Measurements from ENCODE around the gene U2AF2. TPM values are rescaled to one million over a fixed set of nuclear protein-coding genes. Genes with fewer than 3 reads are reported as not detected.

Gene U2AF2
- polyA plus RNA-seq, 1 of the 3 experiments (the other 2 are of a cell fraction) = 321 TPM

DNA sequence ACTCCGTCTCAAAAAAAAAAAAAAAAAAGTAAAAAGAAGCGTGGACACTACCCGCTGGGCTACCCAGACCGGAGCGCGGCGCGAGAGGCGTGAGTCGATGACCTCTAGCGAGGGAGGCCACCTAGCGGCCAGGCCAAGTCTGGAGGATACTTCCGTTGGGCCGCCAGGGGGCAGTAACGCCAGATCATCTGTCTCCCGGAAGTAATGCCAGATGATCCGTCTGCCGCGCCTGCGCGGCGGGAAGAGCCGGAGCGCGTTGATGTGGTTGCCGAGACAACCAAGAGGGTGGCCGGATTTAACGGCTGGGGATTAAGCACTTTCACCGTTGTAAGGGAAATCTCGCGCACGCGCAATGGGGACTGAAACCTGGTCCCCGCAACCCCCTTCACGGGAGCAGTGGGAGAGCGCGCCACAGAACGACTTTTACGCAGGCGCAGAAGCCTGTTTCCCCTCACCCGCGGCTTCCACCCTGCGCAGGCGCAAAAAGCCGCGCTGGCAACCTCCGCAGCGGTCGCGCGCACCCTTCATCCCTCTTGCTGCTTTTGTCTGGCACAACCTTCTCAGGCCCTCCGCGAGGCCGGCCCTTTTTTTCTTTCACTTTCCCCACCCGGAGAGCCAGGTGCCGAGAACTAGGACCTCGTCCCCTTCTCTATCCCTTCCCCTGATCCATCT lies 1.0 kb upstream of the U2AF2 start (continued):
- TF ChIP-seq, protein P1, sequence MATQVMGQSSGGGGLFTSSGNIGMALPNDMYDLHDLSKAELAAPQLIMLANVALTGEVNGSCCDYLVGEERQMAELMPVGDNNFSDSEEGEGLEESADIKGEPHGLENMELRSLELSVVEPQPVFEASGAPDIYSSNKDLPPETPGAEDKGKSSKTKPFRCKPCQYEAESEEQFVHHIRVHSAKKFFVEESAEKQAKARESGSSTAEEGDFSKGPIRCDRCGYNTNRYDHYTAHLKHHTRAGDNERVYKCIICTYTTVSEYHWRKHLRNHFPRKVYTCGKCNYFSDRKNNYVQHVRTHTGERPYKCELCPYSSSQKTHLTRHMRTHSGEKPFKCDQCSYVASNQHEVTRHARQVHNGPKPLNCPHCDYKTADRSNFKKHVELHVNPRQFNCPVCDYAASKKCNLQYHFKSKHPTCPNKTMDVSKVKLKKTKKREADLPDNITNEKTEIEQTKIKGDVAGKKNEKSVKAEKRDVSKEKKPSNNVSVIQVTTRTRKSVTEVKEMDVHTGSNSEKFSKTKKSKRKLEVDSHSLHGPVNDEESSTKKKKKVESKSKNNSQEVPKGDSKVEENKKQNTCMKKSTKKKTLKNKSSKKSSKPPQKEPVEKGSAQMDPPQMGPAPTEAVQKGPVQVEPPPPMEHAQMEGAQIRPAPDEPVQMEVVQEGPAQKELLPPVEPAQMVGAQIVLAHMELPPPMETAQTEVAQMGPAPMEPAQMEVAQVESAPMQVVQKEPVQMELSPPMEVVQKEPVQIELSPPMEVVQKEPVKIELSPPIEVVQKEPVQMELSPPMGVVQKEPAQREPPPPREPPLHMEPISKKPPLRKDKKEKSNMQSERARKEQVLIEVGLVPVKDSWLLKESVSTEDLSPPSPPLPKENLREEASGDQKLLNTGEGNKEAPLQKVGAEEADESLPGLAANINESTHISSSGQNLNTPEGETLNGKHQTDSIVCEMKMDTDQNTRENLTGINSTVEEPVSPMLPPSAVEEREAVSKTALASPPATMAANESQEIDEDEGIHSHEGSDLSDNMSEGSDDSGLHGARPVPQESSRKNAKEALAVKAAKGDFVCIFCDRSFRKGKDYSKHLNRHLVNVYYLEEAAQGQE (IDR thresholded peaks at IDR 0.05; ENCODE audit: low read depth, low read length) = no peak
- TF ChIP-seq, protein P2, sequence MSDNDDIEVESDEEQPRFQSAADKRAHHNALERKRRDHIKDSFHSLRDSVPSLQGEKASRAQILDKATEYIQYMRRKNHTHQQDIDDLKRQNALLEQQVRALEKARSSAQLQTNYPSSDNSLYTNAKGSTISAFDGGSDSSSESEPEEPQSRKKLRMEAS (IDR thresholded peaks at IDR 0.05; ENCODE audit: low read depth) = peak; percentile 80
- TF ChIP-seq GABPA (IDR thresholded peaks at IDR 0.05; ENCODE audit: low read depth) (peak; percentile 81), ELF1 (IDR thresholded peaks at IDR 0.05) (peak; percentile 99)

DNA sequence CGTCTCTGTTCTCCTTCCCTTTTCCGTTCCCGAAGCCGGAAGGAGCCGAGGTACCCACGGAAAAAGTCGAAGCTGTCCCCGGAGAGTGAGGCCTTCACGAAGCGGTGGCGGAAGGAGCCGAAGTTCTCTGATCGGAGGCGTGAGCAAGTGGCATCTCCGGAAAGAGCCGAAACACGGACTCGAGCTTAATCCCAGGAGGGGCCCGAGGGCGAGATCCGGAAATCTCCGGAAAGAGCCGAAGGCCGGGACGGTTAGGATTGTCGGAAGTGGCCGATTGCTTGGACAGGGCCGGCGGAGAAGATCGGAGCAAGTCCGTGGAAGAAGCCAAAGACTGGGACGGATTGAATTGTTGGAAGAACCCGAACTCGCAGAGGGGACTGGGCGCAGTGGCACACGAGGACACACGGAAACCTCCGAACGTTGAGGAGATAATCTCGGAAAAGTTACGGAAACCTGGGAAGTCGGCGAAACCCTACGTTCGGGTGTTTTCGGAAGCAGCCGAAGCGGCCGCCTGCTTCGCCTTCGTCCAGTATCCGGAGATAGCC lies 440 bp upstream of the U2AF2 start:
- TF ChIP-seq SIN3A (IDR thresholded peaks at IDR 0.05; ENCODE audit: borderline replicate concordance, low read depth, low read length) = no peak
- peak; percentile 52; the same call in 1 of the 2 replicates for TF ChIP-seq ELF1 (IDR thresholded peaks at IDR 0.05)
- TF ChIP-seq GATA2 (CRISPR knock-in tag; IDR thresholded peaks at IDR 0.05) = no peak
- no peak for TF ChIP-seq USF2 (IDR thresholded peaks at IDR 0.05; ENCODE audit: borderline replicate concordance, low read depth, low read length)
- TF ChIP-seq NRF1 (IDR thresholded peaks at IDR 0.05; ENCODE audit: low read depth, low read length) = no peak
- TF ChIP-seq RAD21 (IDR thresholded peaks at IDR 0.05; ENCODE audit: low read length) = no peak
- TF ChIP-seq, protein P2 (IDR thresholded peaks at IDR 0.05; ENCODE audit: low read depth) = no peak
- Histone ChIP-seq H3K4me1 (ENCODE audit: control insufficient read depth in 1 of 2, insufficient read depth in 2 of 2, low read depth in 1 of 2, low read length in 1 of 2) (peaks cover 14 to 29% of the 10 kb centered on the region in 2 experiments; a peak in 3 of 4 replicates), H3K4me2 (peak overlapping the region; percentile 84), H3K9me2 (no peaks in the 10 kb centered on the region), H3K9ac (peak overlapping the region; percentile 99), H3K9me3 (no peaks in the 10 kb centered on the region), H3K27ac (ENCODE audit: low read depth in 2 of 2, low read length in 1 of 2) (peak overlapping the region; percentile 99 to 100), H4K20me1 (ENCODE audit: insufficient read depth) (peaks cover 40% of the 10 kb centered on the region), H3K79me2 (ENCODE audit: insufficient read depth) (peaks cover 44% of the 10 kb centered on the region), H3F3A (replicated peaks; ENCODE audit: insufficient read depth) (peaks cover 5% of the 10 kb centered on the region), H3K36me3 (replicated peaks in 1 of 2; ENCODE audit: control insufficient read depth in 1 of 2, insufficient read depth in 2 of 2, low read length in 1 of 2) (peaks cover 16 to 29% of the 10 kb centered on the region in 2 experiments), H3K27me3 (ENCODE audit: insufficient read depth) (no peaks in the 10 kb centered on the region), H2AFZ (ENCODE audit: low read depth) (peak overlapping the region; percentile 83), H3K4me3 (ENCODE audit: low read depth in 2 of 2, low read length in 1 of 2) (peak overlapping the region; percentile 92 to 96)
- ChIA-PET CTCF (interaction anchor here (0.6 to 3.9 kb wide), 17 partner anchors 10 to 270 kb away, joined by 3 to 36 read pairs (median 4); partner anchors contain the start of genes TMEM238, ZNF579 and ZNF581), POLR2A (interaction anchor here (0.5 to 1.5 kb wide), 9 partner anchors 11 to 315 kb away, joined by 3 to 5 read pairs (median 3); partner anchors contain the start of genes KMT5C, ZNF524, ZNF581 and ZNF628)
- WGBS (ENCODE audit: low lambda C conversion rate) = under 1% methylated on average over 45 of the region's 52 CpGs
- peak; percentile 86 for DNase-seq
